HepG2 (cell line): ENCODE results near the gene WDR20. TPM values are rescaled to one million over a fixed set of nuclear protein-coding genes. Genes with fewer than 3 reads are reported as not detected.

Source experiments
- ATAC-seq: fragments of 200-7000 bp; cut with Tn5 transposase; 3 replicates; pipeline ENCODE4 v1.9.1; 2020; ENCODE audit warnings: mild to moderate bottlenecking, moderate library complexity
- BruUV-seq: library from RNA; stranded (reverse); fragments of 400-500 nt; replicated peaks from 2 replicates; lab custom pipeline; 2021; lab: Mats Ljungman, UMichigan
- CTCF ChIA-PET: fragments of 300-600 bp; formaldehyde crosslinking; extraction: SDS; loops from one replicate; lab custom pipeline; 2021; ENCODE audit warnings: low total read pairs, inconsistent platforms, low intra/inter-chr PET ratio; lab: Yijun Ruan, JAX
- POLR2A ChIA-PET: fragments of 350-600 bp; sonication (Branson Sonifier 250); formaldehyde crosslinking; loops from one replicate; lab custom pipeline; 2020; ENCODE audit warnings: antibody characterized with exemption, inconsistent platforms; lab: Yijun Ruan, JAX
- DNase-seq: peaks from one replicate; pipeline ENCODE4 v3.0.0-alpha.2; 2015; ENCODE audit warnings: low spot score
- FAIRE-seq: peaks from 3 replicates; lab custom pipeline; 2011; peaks lifted over from hg19 to GRCh38; lab: Jason Lieb, UNC
- H2AFZ ChIP-seq: one replicate; pipeline ENCODE4 v1.6.1; 2011; ENCODE audit warnings: low read length, inconsistent platforms
- H3K27ac ChIP-seq: fragments of 300-600 bp; 3 replicates; pipeline ENCODE4 v1.8.0; 2011; ENCODE audit warnings: mixed run types, mild to moderate bottlenecking, mixed read lengths, low read length, inconsistent platforms; ENCODE audit not compliant: insufficient read depth; ENCODE audit errors: extremely low read length
- H3K27me3 ChIP-seq, 2 experiments: fragments of 200-600 bp in 1 of 2; 2 replicates in 1 of 2; 3 replicates in 1 of 2; pipeline versions ENCODE4 v1.6.0 to v1.8.0; 2011; ENCODE audit warnings: low read length in 2 of 2, mild to moderate bottlenecking in 2 of 2, moderate library complexity in 2 of 2, inconsistent platforms in 1 of 2; ENCODE audit not compliant: insufficient read depth in 2 of 2, control insufficient read depth in 1 of 2
- H3K36me3 ChIP-seq, 2 experiments: fragments of 200-600 bp in 1 of 2; replicated peaks in 1 of 2; 2 replicates in 1 of 2; 3 replicates in 1 of 2; pipeline versions ENCODE4 v1.5.1 to v1.8.0; 2011; ENCODE audit warnings: low read length in 2 of 2, inconsistent platforms in 1 of 2; ENCODE audit not compliant: insufficient read depth in 2 of 2, control insufficient read depth in 1 of 2
- H3K4me1 ChIP-seq: 2 replicates; pipeline ENCODE4 v1.5.1; 2012; ENCODE audit warnings: low read length, inconsistent platforms; ENCODE audit not compliant: insufficient read depth
- H3K4me2 ChIP-seq: 2 replicates; pipeline ENCODE4 v1.6.0; 2011; ENCODE audit warnings: low read depth, low read length, inconsistent platforms
- H3K4me3 ChIP-seq, 3 experiments: fragments of 200-600 bp in 1 of 3; sonication (generic), shearing (Covaris generic) in 1 of 3; replicated peaks in 1 of 3; 2 replicates each; pipeline ENCODE4 v1.5.1; 2011 to 2016; ENCODE audit warnings: low read length in 3 of 3, inconsistent platforms in 2 of 3, low read depth in 2 of 3, mild to moderate bottlenecking in 2 of 3, control low read depth in 1 of 3, mixed read lengths in 1 of 3; ENCODE audit not compliant: insufficient read depth in 1 of 3
- H3K79me2 ChIP-seq: one replicate; pipeline ENCODE4 v1.6.1; 2011; ENCODE audit warnings: low read length, inconsistent platforms; ENCODE audit not compliant: insufficient read depth
- H3K9ac ChIP-seq: 2 replicates; pipeline ENCODE4 v1.6.0; 2011; ENCODE audit warnings: mild to moderate bottlenecking, low read depth, low read length, inconsistent platforms; ENCODE audit not compliant: insufficient read depth
- H3K9me3 ChIP-seq: 2 replicates; pipeline ENCODE4 v1.5.1; 2012; ENCODE audit warnings: mild to moderate bottlenecking, low read length
- H4K20me1 ChIP-seq: 2 replicates; pipeline ENCODE4 v1.6.0; 2011; ENCODE audit warnings: inconsistent platforms, mild to moderate bottlenecking, low read length, moderate library complexity; ENCODE audit not compliant: insufficient read depth
- HNRNPH1 ChIP-seq: fragments of 200-400 bp; formaldehyde crosslinking; optimal IDR thresholded peaks from 2 replicates; pipeline ENCODE3; 2017; ENCODE audit warnings: mild to moderate bottlenecking, low read depth, low read length
- POLR2A ChIP-seq, 2 experiments: IDR thresholded peaks; 2 replicates each; pipeline ENCODE4 v1.6.1; 2011; ENCODE audit warnings: low read depth in 2 of 2, low read length in 2 of 2, mild to moderate bottlenecking in 1 of 2, moderate library complexity in 1 of 2; ENCODE audit not compliant: insufficient read depth in 1 of 2
- POLR2AphosphoS2 ChIP-seq: IDR thresholded peaks from 2 replicates; pipeline ENCODE4 v1.6.1; 2011; ENCODE audit warnings: low read depth, low read length, improper control_type of control experiment
- SP1 ChIP-seq, 2 experiments: fragments of 450-650 bp in 1 of 2; sonication (generic) in 1 of 2; formaldehyde crosslinking in 1 of 2; IDR thresholded peaks; 2 replicates each; pipeline versions ENCODE4 v1.4.0 to v1.6.1; 2016 to 2020; ENCODE audit warnings: missing genetic modification reagents in 1 of 2
- TAF15 ChIP-seq: fragments of 200-400 bp; formaldehyde crosslinking; IDR thresholded peaks from one replicate; pipeline ENCODE4 v1.6.1; 2018; ENCODE audit warnings: mild to moderate bottlenecking, low read depth, low read length; ENCODE audit not compliant: poor library complexity, severe bottlenecking
- TBX3 ChIP-seq: fragments of 450-650 bp; IDR thresholded peaks from 2 replicates; pipeline ENCODE4 v1.6.1; 2017; ENCODE audit warnings: antibody characterized with exemption, mild to moderate bottlenecking, inconsistent platforms, borderline replicate concordance
- ZNF33A ChIP-seq: sonication (generic); formaldehyde crosslinking; IDR thresholded peaks from 2 replicates; pipeline ENCODE4 v1.5.1; 2020; ENCODE audit warnings: missing genetic modification reagents, mild to moderate bottlenecking, moderate library complexity, borderline replicate concordance
- ZNF761 ChIP-seq: sonication (generic); formaldehyde crosslinking; conservative IDR thresholded peaks from 2 replicates; pipeline ENCODE4 v1.4.0; 2020; ENCODE audit warnings: mild to moderate bottlenecking, missing genetic modification reagents
- WGBS: methylation state at CpG from one replicate; pipeline ENCODE4 v1.1.6; 2017; ENCODE audit warnings: low lambda C conversion rate; 5-methylcytosine and 5-hydroxymethylcytosine counted together
- in situ Hi-C: cut with HindIII; loops from 2 replicates; pipeline ENCODE4 v1.10.0; 2017; ENCODE audit warnings: low pct_unique_long_range_greater_than_20kb; ENCODE audit not compliant: extremely low pct_ligation_motif_present
- intact Hi-C: fragments of 100-400 bp; cut with micrococcal nuclease; formaldehyde crosslinking; loops from one replicate; pipeline ENCODE4 v1.10.0; 2022; ENCODE audit not compliant: unreplicated experiment
- polyA plus RNA-seq, 8 experiments: library from polyadenylated mRNA; depleted of rRNA in 3 of 8; stranded (reverse) in 7 of 8; unstranded in 1 of 8; fragments of >200 nt; fragmentation: Illumina TruSeq in 4 of 8; extraction: Trizol in 4 of 8; gene quantifications; 2 replicates each; pipeline versions ENCODE4 v1.2.1 to v1.2.3, GENCODE V29; 2011 to 2016; ENCODE audit warnings: low read depth in 4 of 8, missing spikeins in 1 of 8, mixed read lengths in 1 of 8; ENCODE audit not compliant: insufficient read depth in 1 of 8
- total RNA-seq, 5 experiments: library from RNA; depleted of rRNA; stranded (reverse); fragments of >200 nt; fragmentation: Illumina TruSeq; extraction: Trizol; gene quantifications; 2 replicates each; pipeline ENCODE4 v1.2.3, GENCODE V29; 2016; ENCODE audit warnings: low read depth in 1 of 5
- TF ChIP-seq, protein P1 (sequence below): sonication (generic); formaldehyde crosslinking; IDR thresholded peaks from 2 replicates; pipeline ENCODE4 v1.5.1; 2020; ENCODE audit warnings: missing genetic modification reagents, mild to moderate bottlenecking, borderline replicate concordance
- TF ChIP-seq, protein P2 (sequence below): sonication (generic); formaldehyde crosslinking; IDR thresholded peaks from 2 replicates; pipeline ENCODE4 v1.4.0; 2020; ENCODE audit warnings: low read depth, mild to moderate bottlenecking, missing genetic modification reagents
- TF ChIP-seq, protein P3 (sequence below): sonication (generic); formaldehyde crosslinking; IDR thresholded peaks from 2 replicates; pipeline ENCODE4 v1.5.1; 2020; ENCODE audit warnings: mild to moderate bottlenecking, missing genetic modification reagents, moderate library complexity
- TF ChIP-seq, protein P4 (sequence below): sonication (generic); formaldehyde crosslinking; IDR thresholded peaks from 2 replicates; pipeline ENCODE4 v1.4.0; 2020; ENCODE audit warnings: mild to moderate bottlenecking, missing genetic modification reagents, borderline replicate concordance
- TF ChIP-seq, protein P5 (sequence below): IDR thresholded peaks from 2 replicates; pipeline ENCODE4 v1.6.1; 2016; ENCODE audit warnings: mild to moderate bottlenecking

The WDR20 gene
- total and polyA plus RNA-seq, 2 of the 13 experiments (the other 11 are each of a cell fraction or from before 2014, with no cell fraction given): 10.4 to 23.2 TPM

DNA sequence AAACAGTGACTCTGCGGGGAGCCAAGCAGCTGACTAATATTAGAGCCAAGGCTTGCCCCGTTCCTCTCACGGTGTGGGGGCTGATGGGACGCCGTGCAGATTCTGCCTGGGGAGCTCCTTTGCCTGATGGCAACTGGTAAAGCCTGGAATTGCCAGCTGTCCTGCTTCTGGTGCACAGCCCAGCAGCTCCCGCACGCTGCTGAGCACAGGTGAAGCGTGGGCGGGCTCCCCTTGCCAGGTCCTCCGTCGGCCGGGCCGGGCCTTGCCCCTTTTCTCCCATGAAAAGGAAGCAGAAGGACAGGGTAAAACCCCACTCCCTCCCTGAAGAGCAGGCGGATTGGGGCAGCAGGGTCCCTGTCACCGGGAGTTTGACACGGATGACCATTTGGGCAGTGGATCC lies 79.0 kb downstream of the WDR20 start (continued):
- TF ChIP-seq, protein P1, sequence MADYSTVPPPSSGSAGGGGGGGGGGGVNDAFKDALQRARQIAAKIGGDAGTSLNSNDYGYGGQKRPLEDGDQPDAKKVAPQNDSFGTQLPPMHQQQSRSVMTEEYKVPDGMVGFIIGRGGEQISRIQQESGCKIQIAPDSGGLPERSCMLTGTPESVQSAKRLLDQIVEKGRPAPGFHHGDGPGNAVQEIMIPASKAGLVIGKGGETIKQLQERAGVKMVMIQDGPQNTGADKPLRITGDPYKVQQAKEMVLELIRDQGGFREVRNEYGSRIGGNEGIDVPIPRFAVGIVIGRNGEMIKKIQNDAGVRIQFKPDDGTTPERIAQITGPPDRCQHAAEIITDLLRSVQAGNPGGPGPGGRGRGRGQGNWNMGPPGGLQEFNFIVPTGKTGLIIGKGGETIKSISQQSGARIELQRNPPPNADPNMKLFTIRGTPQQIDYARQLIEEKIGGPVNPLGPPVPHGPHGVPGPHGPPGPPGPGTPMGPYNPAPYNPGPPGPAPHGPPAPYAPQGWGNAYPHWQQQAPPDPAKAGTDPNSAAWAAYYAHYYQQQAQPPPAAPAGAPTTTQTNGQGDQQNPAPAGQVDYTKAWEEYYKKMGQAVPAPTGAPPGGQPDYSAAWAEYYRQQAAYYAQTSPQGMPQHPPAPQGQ (CRISPR knock-in tag): no peak
- no peak for TF ChIP-seq POLR2A (IDR thresholded peaks at IDR 0.05; ENCODE audit: insufficient read depth in 1 of 2, low read depth in 2 of 2, low read length in 2 of 2)
- TF ChIP-seq, all 625 proteins: peak for 0

DNA sequence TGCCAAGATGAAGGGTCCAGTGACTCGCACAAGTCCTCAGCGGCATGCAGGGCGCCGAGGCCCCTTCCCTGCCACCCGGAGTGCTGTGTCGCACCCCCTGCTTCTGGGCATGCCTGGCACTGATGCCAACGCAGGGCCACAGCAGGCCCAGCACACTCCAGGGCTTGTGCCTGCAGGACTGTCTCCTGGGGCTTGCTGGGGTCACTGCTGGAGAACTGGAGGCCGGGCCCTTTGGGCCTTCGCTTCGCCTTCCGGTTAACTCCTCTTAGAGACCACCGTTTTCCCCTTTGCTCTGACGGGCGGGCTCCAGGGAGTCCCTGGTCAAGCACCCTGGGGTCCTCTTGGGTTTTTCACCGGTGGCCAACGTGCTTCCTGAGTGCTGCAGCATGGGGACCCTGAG lies 79.6 kb downstream of the WDR20 start:
- Histone ChIP-seq H2AFZ (no peak overlapping the region), H3K36me3 (peaks cover 2 to 5% of the 10 kb centered on the region in 2 experiments; a peak in 3 of 5 replicates), H3K4me3 (no peak overlapping the region), H3K9ac (no peak overlapping the region), H3K9me3 (no peaks in the 10 kb centered on the region), H3K79me2 (peaks cover 2% of the 10 kb centered on the region), H4K20me1 (no peaks in the 10 kb centered on the region), H3K4me1 (no peaks in the 10 kb centered on the region), H3K27ac (no peak overlapping the region), H3K4me2 (no peak overlapping the region), H3K27me3 (no peaks in the 10 kb centered on the region)
- POLR2A ChIA-PET: no interaction called here
- CTCF ChIA-PET: no interaction called here
- BruUV-seq: no TSS peak
- in situ Hi-C loops (no loop called here), intact Hi-C loops (no loop called here)
- DNase-seq (no peak), ATAC-seq (no peak), FAIRE-seq (no peak)
- WGBS: 96% methylated on average over 16 of the region's 16 CpGs
- TF ChIP-seq, protein P2, sequence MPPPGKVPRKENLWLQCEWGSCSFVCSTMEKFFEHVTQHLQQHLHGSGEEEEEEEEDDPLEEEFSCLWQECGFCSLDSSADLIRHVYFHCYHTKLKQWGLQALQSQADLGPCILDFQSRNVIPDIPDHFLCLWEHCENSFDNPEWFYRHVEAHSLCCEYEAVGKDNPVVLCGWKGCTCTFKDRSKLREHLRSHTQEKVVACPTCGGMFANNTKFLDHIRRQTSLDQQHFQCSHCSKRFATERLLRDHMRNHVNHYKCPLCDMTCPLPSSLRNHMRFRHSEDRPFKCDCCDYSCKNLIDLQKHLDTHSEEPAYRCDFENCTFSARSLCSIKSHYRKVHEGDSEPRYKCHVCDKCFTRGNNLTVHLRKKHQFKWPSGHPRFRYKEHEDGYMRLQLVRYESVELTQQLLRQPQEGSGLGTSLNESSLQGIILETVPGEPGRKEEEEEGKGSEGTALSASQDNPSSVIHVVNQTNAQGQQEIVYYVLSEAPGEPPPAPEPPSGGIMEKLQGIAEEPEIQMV (CRISPR knock-in tag): no peak
- TF ChIP-seq TBX3 (no peak), TAF15 (no peak), HNRNPH1 (no peak), SP1 (IDR thresholded peaks at IDR 0.05) (no peak), SP1 (CRISPR knock-in tag; IDR thresholded peaks at IDR 0.05) (no peak), ZNF33A (CRISPR knock-in tag) (no peak), POLR2AphosphoS2 (no peak), ZNF761 (CRISPR knock-in tag) (no peak)
- TF ChIP-seq, protein P3, sequence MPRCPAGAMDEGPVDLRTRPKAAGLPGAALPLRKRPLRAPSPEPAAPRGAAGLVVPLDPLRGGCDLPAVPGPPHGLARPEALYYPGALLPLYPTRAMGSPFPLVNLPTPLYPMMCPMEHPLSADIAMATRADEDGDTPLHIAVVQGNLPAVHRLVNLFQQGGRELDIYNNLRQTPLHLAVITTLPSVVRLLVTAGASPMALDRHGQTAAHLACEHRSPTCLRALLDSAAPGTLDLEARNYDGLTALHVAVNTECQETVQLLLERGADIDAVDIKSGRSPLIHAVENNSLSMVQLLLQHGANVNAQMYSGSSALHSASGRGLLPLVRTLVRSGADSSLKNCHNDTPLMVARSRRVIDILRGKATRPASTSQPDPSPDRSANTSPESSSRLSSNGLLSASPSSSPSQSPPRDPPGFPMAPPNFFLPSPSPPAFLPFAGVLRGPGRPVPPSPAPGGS (CRISPR knock-in tag): no peak
- TF ChIP-seq, protein P4, sequence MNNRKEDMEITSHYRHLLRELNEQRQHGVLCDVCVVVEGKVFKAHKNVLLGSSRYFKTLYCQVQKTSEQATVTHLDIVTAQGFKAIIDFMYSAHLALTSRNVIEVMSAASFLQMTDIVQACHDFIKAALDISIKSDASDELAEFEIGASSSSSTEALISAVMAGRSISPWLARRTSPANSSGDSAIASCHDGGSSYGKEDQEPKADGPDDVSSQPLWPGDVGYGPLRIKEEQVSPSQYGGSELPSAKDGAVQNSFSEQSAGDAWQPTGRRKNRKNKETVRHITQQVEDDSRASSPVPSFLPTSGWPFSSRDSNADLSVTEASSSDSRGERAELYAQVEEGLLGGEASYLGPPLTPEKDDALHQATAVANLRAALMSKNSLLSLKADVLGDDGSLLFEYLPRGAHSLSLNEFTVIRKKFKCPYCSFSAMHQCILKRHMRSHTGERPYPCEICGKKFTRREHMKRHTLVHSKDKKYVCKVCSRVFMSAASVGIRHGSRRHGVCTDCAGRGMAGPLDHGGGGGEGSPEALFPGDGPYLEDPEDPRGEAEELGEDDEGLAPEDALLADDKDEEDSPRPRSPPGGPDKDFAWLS (CRISPR knock-in tag): no peak
- TF ChIP-seq, protein P5, sequence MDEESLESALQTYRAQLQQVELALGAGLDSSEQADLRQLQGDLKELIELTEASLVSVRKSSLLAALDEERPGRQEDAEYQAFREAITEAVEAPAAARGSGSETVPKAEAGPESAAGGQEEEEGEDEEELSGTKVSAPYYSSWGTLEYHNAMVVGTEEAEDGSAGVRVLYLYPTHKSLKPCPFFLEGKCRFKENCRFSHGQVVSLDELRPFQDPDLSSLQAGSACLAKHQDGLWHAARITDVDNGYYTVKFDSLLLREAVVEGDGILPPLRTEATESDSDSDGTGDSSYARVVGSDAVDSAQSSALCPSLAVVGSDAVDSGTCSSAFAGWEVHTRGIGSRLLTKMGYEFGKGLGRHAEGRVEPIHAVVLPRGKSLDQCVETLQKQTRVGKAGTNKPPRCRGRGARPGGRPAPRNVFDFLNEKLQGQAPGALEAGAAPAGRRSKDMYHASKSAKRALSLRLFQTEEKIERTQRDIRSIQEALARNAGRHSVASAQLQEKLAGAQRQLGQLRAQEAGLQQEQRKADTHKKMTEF (CRISPR knock-in tag): no peak
